Naive thymus-derived CD4-positive, alpha-beta T cell (primary cell): Measurements from ENCODE around the gene ZXDB. TPM values are rescaled to one million over a fixed set of nuclear protein-coding genes. Genes with fewer than 3 reads are reported as not detected.
"Not testable (repeated sequence)": the region's sequence is repeated elsewhere in the genome, so short reads cannot be mapped to it uniquely, and the experiment has no call there.

Experiments used
- ATAC-seq: fragments of 150-1000 bp; cut with Tn5 transposase; 2 replicates; pipeline ENCODE4 v1.10.0; 2021; ENCODE audit warnings: mild to moderate bottlenecking, moderate library complexity
- CTCF ChIA-PET: fragments of 350-600 bp; sonication (Branson Sonifier 250); formaldehyde crosslinking; loops from one replicate; lab custom pipeline; 2021; ENCODE audit warnings: antibody characterized with exemption; lab: Charles Lee
- POLR2A ChIA-PET: fragments of 350-600 bp; sonication (Branson Sonifier 250); formaldehyde crosslinking; loops from one replicate; lab custom pipeline; 2021; ENCODE audit warnings: antibody characterized with exemption, inconsistent platforms; lab: Charles Lee
- DNase-seq, 9 donors: peaks; one replicate each; pipeline versions ENCODE4 v3.0.0 to v3.0.0-alpha.2; 2020 to 2022; ENCODE audit warnings: mixed read lengths in 1 of 9
- H3K27ac ChIP-seq: one replicate; pipeline ENCODE4 v1.7.0; 2013; ENCODE audit warnings: mild to moderate bottlenecking, low read depth, low read length, moderate library complexity
- H3K27me3 ChIP-seq, 2 donors: one replicate each; pipeline ENCODE4 v1.7.0; 2013; ENCODE audit warnings: low read length in 2 of 2, mild to moderate bottlenecking in 2 of 2, moderate library complexity in 2 of 2; ENCODE audit not compliant: control insufficient read depth in 2 of 2, insufficient read depth in 2 of 2
- H3K36me3 ChIP-seq, 3 experiments: 1 replicate in 2 of 3; 2 replicates in 1 of 3; pipeline ENCODE4 v1.7.0; 2013; ENCODE audit warnings: low read length in 3 of 3, mild to moderate bottlenecking in 3 of 3, moderate library complexity in 1 of 3; ENCODE audit not compliant: insufficient read depth in 3 of 3, control insufficient read depth in 2 of 3
- H3K4me1 ChIP-seq, 2 donors: one replicate each; pipeline ENCODE4 v1.7.0; 2013; ENCODE audit warnings: low read length in 2 of 2, mild to moderate bottlenecking in 2 of 2, moderate library complexity in 1 of 2; ENCODE audit not compliant: control insufficient read depth in 2 of 2, insufficient read depth in 2 of 2
- H3K4me3 ChIP-seq: 2 replicates; pipeline ENCODE4 v1.7.0; 2013; ENCODE audit warnings: mild to moderate bottlenecking, low read length
- H3K9me3 ChIP-seq, 3 experiments: 1 replicate in 2 of 3; 2 replicates in 1 of 3; pipeline ENCODE4 v1.7.0; 2013; ENCODE audit warnings: low read length in 3 of 3; ENCODE audit not compliant: control insufficient read depth in 2 of 3
- H3K27ac Mint-ChIP-seq, 9 donors: one replicate each; pipeline ENCODE4 v1.8.0; 2020 to 2022; ENCODE audit warnings: mixed read lengths in 9 of 9, mild to moderate bottlenecking in 8 of 9, moderate library complexity in 5 of 9, inconsistent platforms in 2 of 9
- H3K27me3 Mint-ChIP-seq, 5 donors: one replicate each; pipeline ENCODE4 v1.8.0; 2021 to 2022; ENCODE audit warnings: mixed read lengths in 5 of 5, mild to moderate bottlenecking in 1 of 5
- H3K36me3 Mint-ChIP-seq, 5 donors: one replicate each; pipeline ENCODE4 v1.8.0; 2020 to 2022; ENCODE audit warnings: mixed read lengths in 5 of 5, mild to moderate bottlenecking in 3 of 5, inconsistent platforms in 1 of 5
- H3K4me1 Mint-ChIP-seq, 7 donors: one replicate each; pipeline ENCODE4 v1.8.0; 2020 to 2022; ENCODE audit warnings: mixed read lengths in 7 of 7, mild to moderate bottlenecking in 3 of 7, inconsistent platforms in 1 of 7
- H3K4me3 Mint-ChIP-seq, 10 donors: one replicate each; pipeline ENCODE4 v1.8.0; 2020 to 2022; ENCODE audit warnings: mild to moderate bottlenecking in 10 of 10, mixed read lengths in 10 of 10, moderate library complexity in 6 of 10, inconsistent platforms in 2 of 10
- H3K9me3 Mint-ChIP-seq, 11 donors: one replicate each; pipeline ENCODE4 v1.8.0; 2020 to 2022; ENCODE audit warnings: mixed read lengths in 11 of 11, mild to moderate bottlenecking in 4 of 11, inconsistent platforms in 1 of 11, moderate library complexity in 1 of 11
- intact Hi-C, 2 donors: fragments of 100-400 bp; cut with micrococcal nuclease; formaldehyde crosslinking; loops; one replicate each; pipeline ENCODE4 v1.15.1; 2023
- polyA plus RNA-seq, 2 donors: library from polyadenylated mRNA; unstranded; fragments of 300-500 nt; fragmentation: Illumina TruSeq; gene quantifications; one replicate each; pipeline ENCODE4 v1.2.3, GENCODE V29; 2021
- total RNA-seq, 6 experiments: library from RNA in 5 of 6; stranded (reverse) in 5 of 6; gene quantifications; 1 replicate in 5 of 6; 2 replicates in 1 of 6; pipeline ENCODE4 v1.2.3 and lab custom pipeline; 2021 to 2026

The ZXDB gene
- total and polyA plus RNA-seq, 7 experiments from 2014 or later: 4.7 to 21.9 (median 12.3) TPM

GRCh38 chrX:57587062-57587461, 4.7 kb upstream of the ZXDB start:
- Mint-ChIP-seq H3K9me3 (peaks cover 0 to 1% (median 0%) of the 10 kb centered on the region in 11 donors), H3K4me3 (no peak overlapping the region), H3K4me1 (peaks cover 0 to 33% (median 10%) of the 10 kb centered on the region in 7 donors), H3K27me3 (no peaks in the 10 kb centered on the region), H3K27ac (no peak overlapping the region), H3K36me3 (no peaks in the 10 kb centered on the region)
- Histone ChIP-seq H3K27ac (no peak overlapping the region), H3K27me3 (no peaks in the 10 kb centered on the region), H3K36me3 (no peaks in the 10 kb centered on the region), H3K9me3 (no peaks in the 10 kb centered on the region), H3K4me3 (no peak overlapping the region), H3K4me1 (peaks cover 6 to 8% of the 10 kb centered on the region in 2 donors)
- intact Hi-C loops: loop anchor here in 1 of 2 donors (10.0 kb wide), 1 partner anchor 438 kb away; no protein-coding TSS in a partner anchor
- ATAC-seq (no peak), DNase-seq (no peak)
- ChIA-PET POLR2A (interaction anchor here (0.6 kb wide), 1 partner anchor 49 kb away, joined by 3 read pairs; no protein-coding TSS in a partner anchor), CTCF (no interaction called here)

GRCh38 chrX:57587607-57588006, 4.2 kb upstream of the ZXDB start:
- H3K27me3 Mint-ChIP-seq: no peaks in the 10 kb centered on the region
- ChIA-PET POLR2A (interaction anchor here (0.6 kb wide), 1 partner anchor 49 kb away, joined by 3 read pairs; no protein-coding TSS in a partner anchor), CTCF (no interaction called here)
- Histone ChIP-seq H3K36me3 (no peaks in the 10 kb centered on the region), H3K27me3 (no peaks in the 10 kb centered on the region), H3K4me1 (peaks cover 6 to 8% of the 10 kb centered on the region in 2 donors), H3K27ac (no peak overlapping the region), H3K9me3 (no peaks in the 10 kb centered on the region), H3K4me3 (no peak overlapping the region)
- H3K27ac Mint-ChIP-seq: no peak overlapping the region
- no peaks in the 10 kb centered on the region for H3K36me3 Mint-ChIP-seq
- DNase-seq: no peak
- intact Hi-C loops: loop anchor here in 1 of 2 donors (10.0 kb wide), 1 partner anchor 437 kb away; no protein-coding TSS in a partner anchor
- H3K9me3 Mint-ChIP-seq: peaks cover 0 to 1% (median 0%) of the 10 kb centered on the region in 11 donors
- peaks cover 0 to 33% (median 10%) of the 10 kb centered on the region in 7 donors for H3K4me1 Mint-ChIP-seq
- peak overlapping the region in 1 of 10 donors; percentile 45 for H3K4me3 Mint-ChIP-seq
- ATAC-seq: no peak

- peak overlapping the region; percentile 27 for H3K4me3 ChIP-seq
- CTCF ChIA-PET, H3K36me3 ChIP-seq, H3K27me3 ChIP-seq, H3K27me3 Mint-ChIP-seq, H3K9me3 ChIP-seq: not testable (repeated sequence)
- peaks cover 2 to 18% of the 10 kb centered on the region in 2 donors for H3K4me1 ChIP-seq
- peaks cover 0 to 28% (median 7%) of the 10 kb centered on the region in 11 donors for H3K9me3 Mint-ChIP-seq
- peak overlapping the region; percentile 77 for H3K27ac ChIP-seq
- intact Hi-C loops: loop anchor here (5.0 to 10.0 kb wide), 7 partner anchors 305 to 1028 kb away; partner anchors contain the start of genes FAAH2 (in 1 of the 2), SPIN2B (in 1 of the 2), SPIN3 (in 1 of the 2) and UBQLN2 (in 1 of the 2)
- H3K4me3 Mint-ChIP-seq: peak overlapping the region in 7 of 10 donors; percentile 49 to 81 (median 63)
- ATAC-seq: peak; percentile 84
- H3K4me1 Mint-ChIP-seq: peaks cover 8 to 59% (median 39%) of the 10 kb centered on the region in 7 donors
- H3K27ac Mint-ChIP-seq: peak overlapping the region in 4 of 9 donors; percentile 71 to 96 (median 85)
- POLR2A ChIA-PET: interaction anchor here (0.9 kb wide), 1 partner anchor 305 kb away, joined by 3 read pairs; the partner anchor contains the start of gene FAAH2
- peaks cover 0 to 22% (median 13%) of the 10 kb centered on the region in 5 donors for H3K36me3 Mint-ChIP-seq
- peak in 8 of 9 donors; percentile 29 to 55 (median 50) for DNase-seq
These were observed 516 bp downstream of the ZXDB start for GRCh38 chrX:57592160-57592893.

GRCh38 chrX:57592894-57593215, 1.0 kb downstream of the ZXDB start:
- H3K9me3 ChIP-seq, CTCF ChIA-PET, H3K36me3 ChIP-seq, H3K27me3 ChIP-seq, H3K27me3 Mint-ChIP-seq: not testable (repeated sequence)
- peaks cover 0 to 28% (median 18%) of the 10 kb centered on the region in 5 donors for H3K36me3 Mint-ChIP-seq
- ATAC-seq (peak; percentile 27), DNase-seq (peak in 3 of 9 donors; percentile 4 to 25 (median 22))
- H3K4me1 ChIP-seq: peaks cover 0 to 18% of the 10 kb centered on the region in 2 donors
- peak overlapping the region; percentile 46 to 81 (median 62) for H3K4me3 Mint-ChIP-seq
- intact Hi-C loops: loop anchor here (5.0 to 10.0 kb wide), 7 partner anchors 306 to 1028 kb away; partner anchors contain the start of genes FAAH2 (in 1 of the 2), SPIN2B (in 1 of the 2), SPIN3 (in 1 of the 2) and UBQLN2 (in 1 of the 2)
- POLR2A ChIA-PET: interaction anchor here (0.9 kb wide), 1 partner anchor 306 kb away, joined by 3 read pairs; the partner anchor contains the start of gene FAAH2
- H3K4me1 Mint-ChIP-seq: peaks cover 8 to 57% (median 43%) of the 10 kb centered on the region in 7 donors
- H3K4me3 ChIP-seq: peak overlapping the region; percentile 27
- peak overlapping the region; percentile 77 for H3K27ac ChIP-seq
- peaks cover 0 to 31% (median 7%) of the 10 kb centered on the region in 11 donors for H3K9me3 Mint-ChIP-seq
- H3K27ac Mint-ChIP-seq: peak overlapping the region in 3 of 9 donors; percentile 14 to 55 (median 43)

GRCh38 chrX:57595381-57595811, 3.6 kb downstream of the ZXDB start:
- Histone ChIP-seq H3K27me3 (no peaks in the 10 kb centered on the region), H3K4me1 (peaks cover 0 to 18% of the 10 kb centered on the region in 2 donors), H3K4me3 (no peak overlapping the region), H3K36me3 (no peaks in the 10 kb centered on the region), H3K9me3 (no peaks in the 10 kb centered on the region), H3K27ac (no peak overlapping the region)
- Mint-ChIP-seq H3K27me3 (no peaks in the 10 kb centered on the region), H3K9me3 (peaks cover 0 to 37% (median 7%) of the 10 kb centered on the region in 11 donors), H3K4me3 (peak overlapping the region; percentile 6 to 87 (median 68)), H3K4me1 (peaks cover 8 to 54% (median 39%) of the 10 kb centered on the region in 7 donors), H3K27ac (peak overlapping the region in 5 of 9 donors; percentile 0 to 79 (median 50)), H3K36me3 (peaks cover 0 to 34% (median 21%) of the 10 kb centered on the region in 5 donors)
- DNase-seq (no peak), ATAC-seq (no peak)
- intact Hi-C loops: loop anchor here (10.0 kb wide), 4 partner anchors 601 to 1031 kb away; partner anchors contain the start of genes SPIN3 (in 1 of the 2) and UBQLN2 (in 1 of the 2)
- POLR2A ChIA-PET: no interaction called here
- CTCF ChIA-PET: no interaction called here

- CTCF ChIA-PET: no interaction called here
These were observed 4.3 kb downstream of the ZXDB start for GRCh38 chrX:57596109-57596508.

More at GRCh38 chrX:57596109-57596508, 4.3 kb downstream of the ZXDB start:
- H3K4me1 ChIP-seq: peaks cover 0 to 12% of the 10 kb centered on the region in 2 donors
- DNase-seq (no peak), ATAC-seq (no peak)
- H3K27me3 ChIP-seq: no peaks in the 10 kb centered on the region
- no peaks in the 10 kb centered on the region for H3K36me3 ChIP-seq
- Mint-ChIP-seq H3K27ac (peak overlapping the region in 1 of 9 donors; percentile 13), H3K27me3 (no peaks in the 10 kb centered on the region), H3K9me3 (peaks cover 0 to 37% (median 7%) of the 10 kb centered on the region in 11 donors), H3K4me3 (peak overlapping the region in 9 of 10 donors; percentile 39 to 86 (median 61)), H3K36me3 (peaks cover 0 to 34% (median 21%) of the 10 kb centered on the region in 5 donors), H3K4me1 (peaks cover 8 to 46% (median 34%) of the 10 kb centered on the region in 7 donors)
- H3K4me3 ChIP-seq: no peak overlapping the region
- intact Hi-C loops: loop anchor here (10.0 kb wide), 4 partner anchors 601 to 1031 kb away; partner anchors contain the start of genes SPIN3 (in 1 of the 2) and UBQLN2 (in 1 of the 2)
- H3K9me3 ChIP-seq: no peaks in the 10 kb centered on the region
- no peak overlapping the region for H3K27ac ChIP-seq
- POLR2A ChIA-PET: no interaction called here
